GM06990 (cell line): ENCODE results near the gene USP46.

Experiments used
- DNase-seq: peaks from one replicate; pipeline ENCODE4 v3.0.0-alpha.2; 2011; ENCODE audit not compliant: insufficient read length; ENCODE audit errors: extremely low read depth
- H3K27me3 ChIP-seq: replicated peaks from 2 replicates; pipeline ENCODE4 v1.6.0; 2011; ENCODE audit warnings: low read length; ENCODE audit not compliant: control insufficient read depth, insufficient read depth
- H3K36me3 ChIP-seq: 2 replicates; pipeline ENCODE4 v1.5.1; 2011; ENCODE audit warnings: low read length; ENCODE audit not compliant: control insufficient read depth, insufficient read depth
- H3K4me3 ChIP-seq: replicated peaks from 2 replicates; pipeline ENCODE4 v1.5.1; 2011; ENCODE audit warnings: low read depth, mild to moderate bottlenecking, control low read depth, low read length
- TF ChIP-seq, protein P1 (sequence below): IDR thresholded peaks from 2 replicates; pipeline ENCODE4 v1.5.1; 2011; ENCODE audit warnings: low read length, control low read depth, mild to moderate bottlenecking, inconsistent platforms; ENCODE audit not compliant: insufficient read depth, poor library complexity, severe bottlenecking

The USP46 gene

DNA sequence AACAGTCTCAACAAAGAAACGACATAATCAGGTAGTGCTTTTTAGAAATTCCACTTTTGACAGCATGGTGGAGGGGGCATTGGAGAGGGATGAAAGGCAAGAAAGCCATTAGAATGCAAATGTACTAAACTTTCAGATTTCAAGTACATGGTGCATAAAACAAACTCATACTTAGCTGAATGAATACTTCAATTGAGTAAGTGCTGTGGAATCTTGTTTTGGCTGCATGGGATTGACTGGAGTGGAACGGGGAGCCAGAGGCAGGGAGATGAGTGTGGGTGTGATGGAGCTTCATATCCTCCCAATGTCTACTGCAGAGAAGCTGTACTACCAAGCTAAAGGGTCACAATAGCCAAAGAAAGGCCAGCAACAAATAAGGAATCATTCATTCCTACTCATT, 52.4 kb downstream of the USP46 start:
- TF ChIP-seq, protein P1, sequence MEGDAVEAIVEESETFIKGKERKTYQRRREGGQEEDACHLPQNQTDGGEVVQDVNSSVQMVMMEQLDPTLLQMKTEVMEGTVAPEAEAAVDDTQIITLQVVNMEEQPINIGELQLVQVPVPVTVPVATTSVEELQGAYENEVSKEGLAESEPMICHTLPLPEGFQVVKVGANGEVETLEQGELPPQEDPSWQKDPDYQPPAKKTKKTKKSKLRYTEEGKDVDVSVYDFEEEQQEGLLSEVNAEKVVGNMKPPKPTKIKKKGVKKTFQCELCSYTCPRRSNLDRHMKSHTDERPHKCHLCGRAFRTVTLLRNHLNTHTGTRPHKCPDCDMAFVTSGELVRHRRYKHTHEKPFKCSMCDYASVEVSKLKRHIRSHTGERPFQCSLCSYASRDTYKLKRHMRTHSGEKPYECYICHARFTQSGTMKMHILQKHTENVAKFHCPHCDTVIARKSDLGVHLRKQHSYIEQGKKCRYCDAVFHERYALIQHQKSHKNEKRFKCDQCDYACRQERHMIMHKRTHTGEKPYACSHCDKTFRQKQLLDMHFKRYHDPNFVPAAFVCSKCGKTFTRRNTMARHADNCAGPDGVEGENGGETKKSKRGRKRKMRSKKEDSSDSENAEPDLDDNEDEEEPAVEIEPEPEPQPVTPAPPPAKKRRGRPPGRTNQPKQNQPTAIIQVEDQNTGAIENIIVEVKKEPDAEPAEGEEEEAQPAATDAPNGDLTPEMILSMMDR, result no peak
- peaks cover 3% of the 10 kb centered on the region for H3K36me3 ChIP-seq
- no peaks in the 10 kb centered on the region for H3K27me3 ChIP-seq
- no peak overlapping the region for H3K4me3 ChIP-seq
- no peak for DNase-seq

DNA sequence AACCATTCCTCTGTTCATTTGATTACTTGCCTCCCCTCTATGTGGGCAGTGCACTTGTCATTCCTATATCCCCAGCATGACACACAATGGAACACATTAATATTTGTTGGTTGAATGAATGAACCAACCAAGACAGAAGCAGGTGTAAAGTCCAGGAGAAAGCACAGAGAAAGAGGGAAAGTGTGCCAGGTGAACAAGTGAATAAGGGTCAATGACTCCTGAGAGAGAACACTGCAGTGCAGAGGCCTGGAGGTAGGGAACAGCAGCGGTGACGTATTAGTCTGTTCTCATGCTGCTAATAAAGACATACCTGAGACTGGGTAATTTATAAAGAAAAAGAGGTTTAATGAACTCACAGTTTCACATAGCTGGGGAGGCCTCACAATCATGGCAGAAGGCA, 53.1 kb downstream of the USP46 start:
- H3K36me3 ChIP-seq, result peaks cover 3% of the 10 kb centered on the region
- DNase-seq, result no peak
- H3K4me3 ChIP-seq, result no peak overlapping the region
- TF ChIP-seq, protein P1, result no peak
- no peaks in the 10 kb centered on the region for H3K27me3 ChIP-seq

DNA sequence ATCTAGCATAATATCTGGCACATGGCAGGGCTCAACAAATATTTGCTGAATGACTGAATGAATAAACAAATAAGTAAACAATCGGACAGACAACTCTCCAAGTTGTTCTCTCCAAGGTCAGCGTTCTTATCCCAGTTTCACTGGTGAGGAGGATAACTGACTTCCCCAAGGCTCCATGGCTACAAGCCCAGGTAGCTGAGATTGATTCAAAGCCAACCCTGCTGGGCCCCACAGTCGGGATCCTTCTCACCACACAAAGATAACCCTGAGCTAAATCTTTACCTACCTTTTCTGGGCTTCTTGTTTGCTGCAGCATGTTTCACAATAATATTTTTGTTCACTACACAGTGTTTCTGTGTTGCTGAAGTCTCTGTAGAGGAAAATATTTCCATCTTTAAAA, 54.9 kb downstream of the USP46 start:
- Histone ChIP-seq H3K36me3 (peaks cover 5% of the 10 kb centered on the region), H3K27me3 (no peaks in the 10 kb centered on the region), H3K4me3 (no peak overlapping the region)
- no peak for DNase-seq
- TF ChIP-seq, protein P1, result no peak

GRCh38 chr4:52600275-52600674, 58.8 kb downstream of the USP46 start:
- no peak for DNase-seq
- Histone ChIP-seq H3K36me3 (peaks cover 4% of the 10 kb centered on the region), H3K27me3 (no peaks in the 10 kb centered on the region), H3K4me3 (no peak overlapping the region)
- TF ChIP-seq, protein P1, result no peak

- Histone ChIP-seq H3K36me3 (peaks cover 1% of the 10 kb centered on the region), H3K4me3 (no peak overlapping the region), H3K27me3 (no peaks in the 10 kb centered on the region)
- TF ChIP-seq, protein P1, result no peak
- DNase-seq, result no peak
Measured at GRCh38 chr4:52595001-52595400, 64.1 kb downstream of the USP46 start.

DNA sequence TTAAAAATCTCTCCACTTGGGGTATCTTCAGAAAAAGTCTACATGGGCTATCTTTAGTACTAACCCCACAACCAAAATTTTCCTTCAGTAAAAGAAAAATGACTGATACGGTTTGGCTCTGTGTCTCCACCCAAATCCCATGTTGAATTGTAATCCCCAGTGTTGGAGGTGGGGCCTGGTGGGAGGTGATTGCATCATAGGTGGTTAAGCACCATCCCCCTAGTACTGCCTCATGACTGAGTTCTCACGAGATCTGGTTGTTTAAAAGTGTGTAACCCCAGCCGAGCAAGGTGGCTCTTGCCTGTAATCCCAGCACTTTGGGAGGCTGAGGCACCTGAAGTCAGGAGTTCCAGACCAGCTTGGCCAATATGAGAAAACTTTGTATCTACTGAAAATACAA, 66.8 kb downstream of the USP46 start:
- TF ChIP-seq, protein P1, result no peak
- peaks cover 1% of the 10 kb centered on the region for H3K36me3 ChIP-seq
- no peak for DNase-seq
- no peak overlapping the region for H3K4me3 ChIP-seq
- H3K27me3 ChIP-seq, result no peaks in the 10 kb centered on the region
